ENCODE measurements around the gene FUT6.
A peak's percentile ranks its signal among the peaks of the same experiment; 100 is the strongest.

FUT6 gene

DNA sequence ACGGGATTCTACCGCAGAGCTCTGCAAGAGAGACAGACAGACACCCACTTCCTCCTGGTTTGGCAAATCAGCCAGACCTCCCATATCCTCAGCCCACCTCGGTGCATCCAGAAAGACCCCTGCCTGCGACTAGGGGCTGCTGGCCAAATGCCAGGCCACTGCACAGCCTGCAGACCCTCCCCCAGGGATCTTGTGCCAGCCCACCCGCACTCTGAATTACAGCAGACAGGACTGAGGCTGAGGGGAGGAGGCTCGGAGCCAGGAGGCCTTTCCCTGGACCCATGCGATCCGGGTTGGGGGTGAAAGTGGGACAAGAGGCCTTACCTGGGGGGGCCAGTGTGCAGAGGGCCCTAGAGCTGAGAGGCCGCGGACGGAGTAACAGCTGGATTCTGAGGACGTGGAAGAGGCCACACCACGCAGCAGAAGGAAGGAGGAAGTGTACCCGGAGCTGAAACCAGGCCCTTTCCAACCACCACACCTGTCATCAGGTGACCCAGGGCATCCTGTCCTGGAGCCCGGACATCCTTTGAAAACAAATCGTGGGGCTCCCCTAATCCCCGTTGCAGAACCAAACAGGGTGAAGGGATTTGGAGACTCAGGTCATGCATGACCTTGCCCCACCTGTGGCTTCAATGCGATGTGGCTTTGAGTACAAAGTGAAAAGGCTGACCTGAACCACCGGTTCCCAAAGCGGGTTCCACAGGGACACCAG lies 993 bp downstream of the FUT6 start:
- ChIA-PET CTCF (no interaction called here), POLR2A (interaction anchor here (3.1 kb wide), 1 partner anchor 10 kb away, joined by 17 read pairs; no protein-coding TSS in a partner anchor)
- no peak for DNase-seq (ENCODE audit: extremely low spot score)
- TF ChIP-seq ZNF384 (IDR thresholded peaks at IDR 0.05): no peak
- TF ChIP-seq SUZ12 (IDR thresholded peaks at IDR 0.05): no peak
- no peak for TF ChIP-seq LEF1 (IDR thresholded peaks at IDR 0.05; ENCODE audit: borderline replicate concordance)
- TF ChIP-seq HDGF (IDR thresholded peaks at IDR 0.05; ENCODE audit: borderline replicate concordance): no peak
- TF ChIP-seq SP1 (IDR thresholded peaks at IDR 0.05): no peak
- no peak for TF ChIP-seq CTBP1 (IDR thresholded peaks at IDR 0.05; ENCODE audit: borderline replicate concordance)
- TF ChIP-seq FOXM1 (IDR thresholded peaks at IDR 0.05; ENCODE audit: borderline replicate concordance): no peak
- TF ChIP-seq BHLHE40 (IDR thresholded peaks at IDR 0.05; ENCODE audit: borderline replicate concordance): no peak
- no peak for TF ChIP-seq PKNOX1 (IDR thresholded peaks at IDR 0.05)
- no peak for TF ChIP-seq L3MBTL2 (conservative IDR thresholded peaks at IDR 0.05)
- no peak for TF ChIP-seq ARNT (IDR thresholded peaks at IDR 0.05)
- no peak for TF ChIP-seq NFRKB (IDR thresholded peaks at IDR 0.05)
- no peak for TF ChIP-seq TARDBP (IDR thresholded peaks at IDR 0.05)
- TF ChIP-seq FOXK2 (IDR thresholded peaks at IDR 0.05): no peak
- no peak for TF ChIP-seq FOXA1 (IDR thresholded peaks at IDR 0.05)
- no peak for TF ChIP-seq ELF4 (IDR thresholded peaks at IDR 0.05)

DNA sequence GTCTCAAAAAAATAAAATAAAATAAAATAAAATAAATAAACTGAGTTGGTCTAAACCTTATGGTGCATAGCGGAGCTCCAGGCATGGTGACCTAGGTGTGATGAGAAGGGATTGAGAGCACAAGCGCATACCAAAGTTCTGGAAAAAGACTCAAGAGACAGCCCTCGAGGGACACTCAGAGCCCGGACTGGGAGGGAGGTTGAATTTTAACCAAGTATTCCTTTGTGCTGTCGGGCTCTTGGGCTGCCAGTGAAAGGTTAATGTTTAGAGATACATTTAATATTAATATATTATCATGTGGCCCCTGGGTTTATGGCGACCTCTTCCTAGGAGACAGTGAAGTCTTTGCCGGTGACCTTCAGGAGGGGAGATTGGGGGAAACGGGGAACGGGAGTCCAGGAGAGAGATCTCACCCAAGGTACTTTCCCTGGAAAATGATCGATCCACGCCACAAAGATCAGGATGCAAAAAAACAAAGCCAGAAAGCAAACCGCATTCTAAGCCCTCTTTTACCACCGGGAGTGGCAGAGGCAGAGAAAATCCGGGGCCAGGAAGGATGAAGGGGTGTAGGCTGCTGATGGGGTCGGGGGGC lies 1.6 kb downstream of the FUT6 start:
- TF ChIP-seq SP1 (IDR thresholded peaks at IDR 0.05) (no peak), FOXK2 (IDR thresholded peaks at IDR 0.05) (no peak), ZNF384 (IDR thresholded peaks at IDR 0.05) (no peak), LEF1 (IDR thresholded peaks at IDR 0.05; ENCODE audit: borderline replicate concordance) (no peak), HDGF (IDR thresholded peaks at IDR 0.05; ENCODE audit: borderline replicate concordance) (no peak), FOXM1 (IDR thresholded peaks at IDR 0.05; ENCODE audit: borderline replicate concordance) (no peak), TARDBP (IDR thresholded peaks at IDR 0.05) (no peak), ELF4 (IDR thresholded peaks at IDR 0.05) (no peak), BHLHE40 (IDR thresholded peaks at IDR 0.05; ENCODE audit: borderline replicate concordance) (no peak), SUZ12 (IDR thresholded peaks at IDR 0.05) (no peak), CTBP1 (IDR thresholded peaks at IDR 0.05; ENCODE audit: borderline replicate concordance) (no peak), FOXA1 (IDR thresholded peaks at IDR 0.05) (no peak), L3MBTL2 (conservative IDR thresholded peaks at IDR 0.05) (no peak), NFRKB (IDR thresholded peaks at IDR 0.05) (no peak), PKNOX1 (IDR thresholded peaks at IDR 0.05) (no peak), ARNT (IDR thresholded peaks at IDR 0.05) (no peak)
- DNase-seq (ENCODE audit: extremely low spot score): no peak
- ChIA-PET POLR2A (interaction anchor here (3.1 kb wide), 1 partner anchor 10 kb away, joined by 17 read pairs; no protein-coding TSS in a partner anchor), CTCF (no interaction called here)

- DNase-seq (ENCODE audit: extremely low spot score): no peak
- ChIA-PET CTCF (interaction anchor here (0.6 to 1.0 kb wide), 2 partner anchors 26 to 1512 kb away, joined by 3 to 4 read pairs; no protein-coding TSS in a partner anchor), POLR2A (no interaction called here)
- no peak for TF ChIP-seq HDGF (IDR thresholded peaks at IDR 0.05; ENCODE audit: borderline replicate concordance)
- TF ChIP-seq NFRKB (IDR thresholded peaks at IDR 0.05): no peak
- peak; percentile 65; the same call in 1 of the 2 replicates for TF ChIP-seq ELF4 (IDR thresholded peaks at IDR 0.05)
- TF ChIP-seq FOXA1 (IDR thresholded peaks at IDR 0.05): no peak
- no peak for TF ChIP-seq ZNF384 (IDR thresholded peaks at IDR 0.05)
Observed at GRCh38 chr19:5832527-5833216, 6.8 kb downstream of the FUT6 start.

GRCh38 chr19:5832061-5832460 lies 7.4 kb downstream of the FUT6 start:
- TF ChIP-seq FOXA1 (IDR thresholded peaks at IDR 0.05): no peak
- TF ChIP-seq SUZ12 (IDR thresholded peaks at IDR 0.05): no peak
- TF ChIP-seq PKNOX1 (IDR thresholded peaks at IDR 0.05): no peak
- TF ChIP-seq FOXK2 (IDR thresholded peaks at IDR 0.05): no peak
- no peak for TF ChIP-seq L3MBTL2 (conservative IDR thresholded peaks at IDR 0.05)
- TF ChIP-seq NFRKB (IDR thresholded peaks at IDR 0.05): no peak
- TF ChIP-seq CTBP1 (IDR thresholded peaks at IDR 0.05; ENCODE audit: borderline replicate concordance): no peak
- no peak for TF ChIP-seq TARDBP (IDR thresholded peaks at IDR 0.05)
- no peak for TF ChIP-seq ZNF384 (IDR thresholded peaks at IDR 0.05)
- TF ChIP-seq HDGF (IDR thresholded peaks at IDR 0.05; ENCODE audit: borderline replicate concordance): no peak
- no peak for TF ChIP-seq FOXM1 (IDR thresholded peaks at IDR 0.05; ENCODE audit: borderline replicate concordance)
- TF ChIP-seq ARNT (IDR thresholded peaks at IDR 0.05): no peak
- TF ChIP-seq BHLHE40 (IDR thresholded peaks at IDR 0.05; ENCODE audit: borderline replicate concordance): no peak
- TF ChIP-seq ELF4 (IDR thresholded peaks at IDR 0.05): no peak
- no peak for TF ChIP-seq SP1 (IDR thresholded peaks at IDR 0.05)
- no peak for TF ChIP-seq LEF1 (IDR thresholded peaks at IDR 0.05; ENCODE audit: borderline replicate concordance)
- CTCF ChIA-PET: interaction anchor here (0.6 kb wide), 1 partner anchor 1513 kb away, joined by 4 read pairs; no protein-coding TSS in a partner anchor
- no peak for DNase-seq (ENCODE audit: extremely low spot score)
- POLR2A ChIA-PET: no interaction called here

- CTCF ChIA-PET: no interaction called here
- no peak for DNase-seq (ENCODE audit: extremely low spot score)
- POLR2A ChIA-PET: no interaction called here
- TF ChIP-seq HDGF (IDR thresholded peaks at IDR 0.05; ENCODE audit: borderline replicate concordance) (no peak), FOXM1 (IDR thresholded peaks at IDR 0.05; ENCODE audit: borderline replicate concordance) (no peak), FOXA1 (IDR thresholded peaks at IDR 0.05) (no peak), ELF4 (IDR thresholded peaks at IDR 0.05) (no peak), FOXK2 (IDR thresholded peaks at IDR 0.05) (no peak), SUZ12 (IDR thresholded peaks at IDR 0.05) (no peak), BHLHE40 (IDR thresholded peaks at IDR 0.05; ENCODE audit: borderline replicate concordance) (no peak), SP1 (IDR thresholded peaks at IDR 0.05) (no peak), ARNT (IDR thresholded peaks at IDR 0.05) (no peak), TARDBP (IDR thresholded peaks at IDR 0.05) (no peak), L3MBTL2 (conservative IDR thresholded peaks at IDR 0.05) (no peak), CTBP1 (IDR thresholded peaks at IDR 0.05; ENCODE audit: borderline replicate concordance) (no peak), LEF1 (IDR thresholded peaks at IDR 0.05; ENCODE audit: borderline replicate concordance) (no peak), PKNOX1 (IDR thresholded peaks at IDR 0.05) (no peak)
Observed at GRCh38 chr19:5831159-5831558, 8.3 kb downstream of the FUT6 start.
